Lung (tissue), 12 donors: ENCODE data around the gene CD7. TPM values are rescaled to one million over a fixed set of nuclear protein-coding genes. Genes with fewer than 3 reads are reported as not detected.
A peak's percentile ranks its signal among the peaks of the same experiment; 100 is the strongest.

Experiments used
- ATAC-seq: fragments of 200-7000 bp; cut with Tn5 transposase; one replicate; pipeline ENCODE4 v1.9.1; 2020; ENCODE audit warnings: moderate number of reproducible peaks; ENCODE audit not compliant: insufficient read depth, low FRiP score
- DNase-seq, 3 donors: peaks; one replicate each; pipeline ENCODE4 v3.0.0-alpha.2; 2013 to 2017
- H3K27ac ChIP-seq, 2 donors: one replicate each; pipeline ENCODE4 v1.5.1; 2013; ENCODE audit warnings: mild to moderate bottlenecking in 2 of 2, moderate library complexity in 2 of 2, control low read depth in 1 of 2, inconsistent platforms in 1 of 2, low read depth in 1 of 2, low read length in 1 of 2
- H3K27me3 ChIP-seq, 3 donors: one replicate each; pipeline ENCODE4 v1.5.1; 2013; ENCODE audit warnings: low read length in 2 of 3; ENCODE audit not compliant: control insufficient read depth in 3 of 3, insufficient read depth in 3 of 3
- H3K36me3 ChIP-seq, 4 donors: one replicate each; pipeline ENCODE4 v1.5.1; 2013; ENCODE audit warnings: low read length in 4 of 4, mild to moderate bottlenecking in 1 of 4, moderate library complexity in 1 of 4; ENCODE audit not compliant: control insufficient read depth in 4 of 4, insufficient read depth in 4 of 4
- H3K4me1 ChIP-seq, 5 donors: one replicate each; pipeline ENCODE4 v1.5.1; 2013; ENCODE audit warnings: low read length in 5 of 5, mild to moderate bottlenecking in 2 of 5, moderate library complexity in 1 of 5; ENCODE audit not compliant: control insufficient read depth in 5 of 5, insufficient read depth in 5 of 5
- H3K4me3 ChIP-seq: one replicate; pipeline ENCODE4 v1.5.1; 2013; ENCODE audit warnings: mild to moderate bottlenecking, control low read depth, moderate library complexity
- H3K9ac ChIP-seq, 2 donors: one replicate each; pipeline ENCODE4 v1.5.1; 2013; ENCODE audit warnings: low read length in 2 of 2, control low read depth in 1 of 2; ENCODE audit not compliant: insufficient read depth in 1 of 2
- H3K9me3 ChIP-seq, 4 donors: one replicate each; pipeline ENCODE4 v1.5.1; 2013; ENCODE audit warnings: low read length in 3 of 4, mild to moderate bottlenecking in 1 of 4, moderate library complexity in 1 of 4; ENCODE audit not compliant: control insufficient read depth in 4 of 4, insufficient read depth in 3 of 4
- CTCF ChIP-seq: IDR thresholded peaks from 2 replicates; pipeline ENCODE4 v1.5.1; 2012; ENCODE audit warnings: mild to moderate bottlenecking; ENCODE audit errors: control extremely low read depth, extremely low read depth
- WGBS, 2 donors: extraction: QIAGEN DNeasy Blood & Tissue Kit; methylation state at CpG; one replicate each; pipeline ENCODE4 v1.1.7; 2013; 5-methylcytosine and 5-hydroxymethylcytosine counted together
- polyA plus RNA-seq, 2 donors: library from polyadenylated mRNA; stranded (reverse); fragments of 200-250 nt; gene quantifications; one replicate each; pipeline ENCODE4 v1.2.1, GENCODE V29; 2013
- total RNA-seq, 2 donors: library from RNA; depleted of rRNA in 1 of 2; stranded (reverse); fragments of >200 nt in 1 of 2; gene quantifications; one replicate each; pipeline ENCODE4 v1.2.1, GENCODE V29; 2014 to 2021
- donor health status: control.
- donor health status: control.
- donor health status: Bipolar disorder and iron deficiency.
- donor health status: healthy.
- donor health status: DM: yes; HTN: yes; CAD: no.

Gene CD7
- total and polyA plus RNA-seq, 4 donors: 2.3 to 10.7 (median 6.1) TPM

GRCh38 chr17:82342361-82343079, 25.1 kb upstream of the CD7 start:
- DNase-seq (no peak), ATAC-seq (no peak)
- H3K27ac ChIP-seq: no peak overlapping the region
- H3K4me1 ChIP-seq: peaks cover 0 to 10% (median 2%) of the 10 kb centered on the region in 5 donors
- H3K4me3 ChIP-seq: no peak overlapping the region
- no peaks in the 10 kb centered on the region for H3K36me3 ChIP-seq
- H3K27me3 ChIP-seq: no peaks in the 10 kb centered on the region
- no peak overlapping the region for H3K9ac ChIP-seq
- H3K9me3 ChIP-seq: no peaks in the 10 kb centered on the region
- WGBS, 2 donors: 77 to 79% methylated on average over 28 of the region's 28 CpGs
- no peak for TF ChIP-seq CTCF

- H3K4me3 ChIP-seq: no peak overlapping the region
- H3K4me1 ChIP-seq: peaks cover 0 to 9% (median 3%) of the 10 kb centered on the region in 5 donors
- peak in 1 of 3 donors; percentile 40 for DNase-seq
- peaks cover 0 to 2% (median 0%) of the 10 kb centered on the region in 3 donors for H3K27me3 ChIP-seq
- no peak overlapping the region for H3K27ac ChIP-seq
- H3K9me3 ChIP-seq: no peaks in the 10 kb centered on the region
- no peak overlapping the region for H3K9ac ChIP-seq
- no peak for TF ChIP-seq CTCF
- 55 to 62% methylated on average over 10 of the region's 10 CpGs for WGBS, 2 donors
- no peak for ATAC-seq
- no peaks in the 10 kb centered on the region for H3K36me3 ChIP-seq
These were observed 22.5 kb upstream of the CD7 start for GRCh38 chr17:82339634-82340580.

- H3K36me3 ChIP-seq: no peaks in the 10 kb centered on the region
- H3K9me3 ChIP-seq: no peaks in the 10 kb centered on the region
- peak; percentile 42 to 58 (median 56) for DNase-seq
- H3K4me1 ChIP-seq: peaks cover 0 to 14% (median 2%) of the 10 kb centered on the region in 5 donors
- H3K27ac ChIP-seq: peak overlapping the region in 1 of 2 donors; percentile 72
- no peak for TF ChIP-seq CTCF
- H3K9ac ChIP-seq: no peak overlapping the region
- no peak for ATAC-seq
- H3K27me3 ChIP-seq: peaks cover 0 to 4% (median 2%) of the 10 kb centered on the region in 3 donors
- no peak overlapping the region for H3K4me3 ChIP-seq
- WGBS, 2 donors: 36 to 67% methylated on average over 29 of the region's 29 CpGs
These were observed 21.6 kb upstream of the CD7 start for GRCh38 chr17:82338858-82339633.
